ENCODE measurements around the gene CCL17.

DNA sequence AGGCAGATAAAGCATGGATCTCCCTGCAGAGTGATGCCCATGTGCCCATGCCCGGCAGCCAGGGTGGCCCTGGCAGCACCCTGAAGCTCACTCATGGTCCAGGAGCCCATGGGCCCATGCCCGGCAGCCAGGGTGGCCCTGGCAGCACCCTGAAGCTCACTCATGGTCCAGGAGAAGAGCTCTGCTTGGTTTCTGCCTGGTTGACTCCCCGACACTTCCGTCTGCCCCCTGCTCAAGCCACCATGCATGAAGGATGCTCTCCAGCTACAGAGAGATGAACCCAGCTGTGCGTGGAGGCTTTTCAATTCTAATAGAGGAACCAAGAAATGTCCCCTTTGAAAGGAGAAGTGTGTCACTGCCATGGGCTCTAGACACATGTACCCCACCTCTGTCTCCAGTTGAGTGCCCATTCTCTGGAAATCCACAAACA, 8.7 kb downstream of the CCL17 start:
- TF ChIP-seq, protein P1, sequence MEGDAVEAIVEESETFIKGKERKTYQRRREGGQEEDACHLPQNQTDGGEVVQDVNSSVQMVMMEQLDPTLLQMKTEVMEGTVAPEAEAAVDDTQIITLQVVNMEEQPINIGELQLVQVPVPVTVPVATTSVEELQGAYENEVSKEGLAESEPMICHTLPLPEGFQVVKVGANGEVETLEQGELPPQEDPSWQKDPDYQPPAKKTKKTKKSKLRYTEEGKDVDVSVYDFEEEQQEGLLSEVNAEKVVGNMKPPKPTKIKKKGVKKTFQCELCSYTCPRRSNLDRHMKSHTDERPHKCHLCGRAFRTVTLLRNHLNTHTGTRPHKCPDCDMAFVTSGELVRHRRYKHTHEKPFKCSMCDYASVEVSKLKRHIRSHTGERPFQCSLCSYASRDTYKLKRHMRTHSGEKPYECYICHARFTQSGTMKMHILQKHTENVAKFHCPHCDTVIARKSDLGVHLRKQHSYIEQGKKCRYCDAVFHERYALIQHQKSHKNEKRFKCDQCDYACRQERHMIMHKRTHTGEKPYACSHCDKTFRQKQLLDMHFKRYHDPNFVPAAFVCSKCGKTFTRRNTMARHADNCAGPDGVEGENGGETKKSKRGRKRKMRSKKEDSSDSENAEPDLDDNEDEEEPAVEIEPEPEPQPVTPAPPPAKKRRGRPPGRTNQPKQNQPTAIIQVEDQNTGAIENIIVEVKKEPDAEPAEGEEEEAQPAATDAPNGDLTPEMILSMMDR (IDR thresholded peaks at IDR 0.05) = no peak
- no peak for TF ChIP-seq POLR2A (IDR thresholded peaks at IDR 0.05)
